NCI-H1048 (cell line): Measurements from ENCODE around the gene GALR1.
"Not testable (repeated sequence)": the region's sequence is repeated elsewhere in the genome, so short reads cannot be mapped to it uniquely, and the experiment has no call there.

Source experiments
- DNase-seq: peaks from one replicate; lab custom pipeline; 2025; lab: John Stamatoyannopoulos, UW

Gene GALR1

DNA sequence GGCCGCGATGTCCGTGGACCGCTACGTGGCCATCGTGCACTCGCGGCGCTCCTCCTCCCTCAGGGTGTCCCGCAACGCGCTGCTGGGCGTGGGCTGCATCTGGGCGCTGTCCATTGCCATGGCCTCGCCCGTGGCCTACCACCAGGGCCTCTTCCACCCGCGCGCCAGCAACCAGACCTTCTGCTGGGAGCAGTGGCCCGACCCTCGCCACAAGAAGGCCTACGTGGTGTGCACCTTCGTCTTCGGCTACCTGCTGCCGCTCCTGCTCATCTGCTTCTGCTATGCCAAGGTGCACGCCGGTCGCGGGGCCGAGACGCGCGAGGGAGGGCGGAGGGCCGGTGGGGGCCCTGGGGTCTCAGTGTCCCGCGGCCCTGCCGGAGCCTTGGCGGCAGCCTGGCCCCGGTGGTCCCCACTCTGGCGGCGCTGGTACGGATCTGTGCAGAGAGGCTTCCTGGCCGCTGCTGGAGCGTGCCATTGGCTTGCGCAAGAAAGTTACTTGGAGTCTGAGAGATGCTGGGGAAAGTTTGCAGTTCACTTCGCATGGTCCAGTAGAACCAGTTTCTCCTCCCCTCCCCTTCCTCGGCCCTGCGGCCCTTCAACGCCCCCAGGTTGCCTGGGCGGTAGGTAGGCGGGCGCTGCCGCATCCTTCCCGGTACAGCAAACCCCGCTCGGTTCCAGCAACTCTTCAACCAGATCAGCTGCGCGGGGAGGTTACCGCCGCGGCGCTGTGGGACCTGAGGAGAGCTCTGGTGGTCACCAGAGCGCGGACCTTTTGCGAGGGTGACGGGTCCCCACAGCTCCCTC lies 1.5 kb downstream of the GALR1 start:
- DNase-seq, result no peak

DNA sequence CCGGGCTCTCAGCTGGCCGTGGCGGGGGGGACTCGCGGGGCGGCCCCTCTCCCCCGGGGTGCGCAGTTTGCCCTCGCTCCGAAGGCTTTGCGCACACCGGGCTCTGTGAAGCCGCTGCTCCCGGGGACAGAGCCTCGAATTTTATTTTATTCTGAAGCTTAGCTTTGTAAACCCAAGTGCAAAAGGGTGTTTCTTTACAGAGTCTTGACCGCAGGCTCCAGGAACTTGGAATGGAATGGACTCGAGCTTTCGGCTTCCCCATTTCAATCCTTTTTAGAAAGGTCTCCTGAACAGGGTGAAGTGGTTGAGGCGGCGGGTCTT lies 2.0 kb downstream of the GALR1 start:
- DNase-seq, result no peak

- no peak for DNase-seq
Measured at GRCh38 chr18:77254711-77255405, 5.2 kb downstream of the GALR1 start.

GRCh38 chr18:77255426-77256105 lies 5.9 kb downstream of the GALR1 start:
- DNase-seq, result no peak

DNA sequence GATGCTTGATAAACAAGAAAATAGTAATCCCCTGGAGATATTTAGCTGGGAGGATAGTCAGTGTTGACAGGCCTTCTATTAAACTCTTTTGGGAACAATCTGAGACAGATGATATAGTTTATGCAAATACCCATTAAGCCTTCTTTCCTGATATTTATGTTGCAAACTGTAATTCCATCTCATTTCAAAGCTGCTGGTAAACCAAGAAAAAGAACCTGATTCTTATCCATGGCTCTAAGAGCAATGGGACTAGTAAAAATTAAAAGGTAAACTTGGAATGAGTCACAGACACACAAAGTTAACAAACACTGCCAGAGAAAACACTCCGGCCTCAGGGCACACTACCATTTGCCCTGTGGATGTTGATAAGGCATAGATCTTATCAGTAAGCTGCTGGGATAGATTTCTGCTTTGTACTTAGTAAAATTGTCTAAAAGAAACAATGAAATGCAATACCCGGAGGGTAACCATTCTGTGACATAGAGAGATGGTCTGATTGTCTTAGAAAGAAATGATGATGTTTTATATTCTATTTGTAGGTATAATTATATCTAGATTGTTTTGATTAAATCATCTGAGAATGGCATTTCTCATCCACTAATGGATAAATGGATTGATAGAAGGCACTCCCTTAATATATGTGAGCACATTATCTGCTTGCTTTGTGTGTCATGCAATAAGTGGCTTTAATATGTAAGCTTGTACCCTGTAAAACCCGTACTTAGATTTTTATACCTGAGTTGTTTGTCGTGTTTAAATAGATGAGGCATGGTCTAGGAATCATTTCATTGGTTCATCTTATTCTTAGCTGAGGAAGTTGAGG lies 13.2 kb downstream of the GALR1 start:
- DNase-seq, result no peak

- no peak for DNase-seq
Measured at GRCh38 chr18:77263466-77263763, 13.8 kb downstream of the GALR1 start.

GRCh38 chr18:77267969-77268368 lies 18.3 kb downstream of the GALR1 start:
- DNase-seq, result no peak

- DNase-seq, result no peak
Measured at GRCh38 chr18:77268456-77268855, 18.8 kb downstream of the GALR1 start.

DNA sequence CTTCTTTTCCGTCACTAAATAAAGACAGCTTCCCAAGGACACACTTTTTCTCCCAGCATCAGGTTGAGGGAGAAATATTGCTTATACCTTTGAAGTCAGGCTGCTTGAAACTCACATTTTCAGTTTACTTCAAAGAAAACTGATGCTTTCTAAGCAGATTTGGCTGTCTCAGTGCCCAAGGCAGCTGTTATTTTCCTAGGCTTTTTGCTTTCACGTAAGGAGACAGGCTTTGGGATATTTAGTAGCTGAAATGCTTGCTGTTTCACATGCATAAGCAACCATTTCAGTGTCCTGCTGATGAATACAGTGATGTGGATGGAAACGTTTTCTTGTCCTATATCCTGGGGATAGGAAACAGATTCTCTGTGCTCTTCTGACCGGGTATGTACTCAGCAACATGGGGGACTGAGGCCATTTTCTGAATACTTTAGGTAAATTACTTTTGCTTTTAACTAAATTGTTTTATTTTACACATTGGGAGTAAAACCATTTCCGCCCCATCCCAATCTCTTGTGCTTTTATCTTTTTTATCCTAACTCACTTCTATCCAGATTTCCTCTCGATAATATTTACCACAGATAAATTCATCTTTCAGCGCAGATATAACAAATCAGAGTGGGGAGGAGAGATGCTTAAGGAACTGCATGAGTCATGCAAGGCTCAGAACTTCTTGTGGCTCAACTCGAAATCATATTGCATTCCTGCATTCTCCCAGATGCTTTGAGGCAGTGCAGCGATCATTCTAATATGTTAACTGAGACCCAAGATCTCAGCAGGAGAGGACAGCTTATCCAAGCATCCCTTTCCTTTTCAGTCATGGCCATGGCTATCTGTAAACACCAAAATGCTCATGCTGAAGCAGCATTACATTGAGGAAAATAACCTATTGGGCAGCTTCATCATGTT lies 22.2 kb downstream of the GALR1 start:
- no peak for DNase-seq

DNA sequence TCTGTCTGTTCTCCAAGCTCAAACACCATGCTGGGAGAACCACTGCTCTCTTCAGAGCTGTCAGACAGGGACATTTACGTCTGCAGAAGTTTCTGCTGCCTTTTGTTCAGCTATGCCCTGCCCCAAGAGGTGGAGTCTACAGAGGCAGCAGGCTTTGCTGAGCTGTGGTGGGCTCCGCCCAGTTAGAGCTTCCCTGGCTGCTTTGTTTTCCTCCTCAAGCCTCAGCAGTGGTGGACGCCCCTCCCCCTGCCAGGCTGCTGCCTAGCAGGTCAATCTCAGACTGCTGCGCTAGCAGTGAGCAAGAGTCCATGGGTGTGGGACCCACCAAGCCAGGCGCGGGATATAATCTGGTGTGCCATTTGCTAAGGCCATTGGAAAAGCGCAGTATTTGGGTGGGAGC lies 41.2 kb downstream of the GALR1 start:
- DNase-seq, result not testable (repeated sequence)

- DNase-seq, result no peak
Measured at GRCh38 chr18:77298172-77298571, 48.5 kb downstream of the GALR1 start.

DNA sequence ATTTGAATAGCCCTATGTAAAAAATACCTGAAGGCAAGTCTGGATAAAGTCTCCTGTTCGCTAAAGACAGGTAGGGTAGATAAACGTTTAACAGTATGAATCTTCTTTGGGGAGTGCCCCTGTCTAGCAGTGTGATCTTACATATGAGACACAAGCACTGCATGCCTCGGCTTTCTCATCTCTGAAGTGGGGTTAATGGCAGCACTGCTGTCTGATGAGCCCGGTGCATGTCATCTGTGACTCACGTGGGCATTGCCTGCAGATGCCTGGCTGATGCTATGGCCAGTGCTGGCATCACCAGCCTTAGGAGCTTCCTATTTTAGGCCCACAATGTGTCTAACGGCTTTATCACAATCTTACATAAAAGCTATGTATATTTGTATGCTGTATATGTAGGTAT lies 50.1 kb downstream of the GALR1 start:
- DNase-seq, result no peak

GRCh38 chr18:77300579-77300978 lies 50.9 kb downstream of the GALR1 start:
- no peak for DNase-seq

GRCh38 chr18:77304268-77304667 lies 54.6 kb downstream of the GALR1 start:
- no peak for DNase-seq

DNA sequence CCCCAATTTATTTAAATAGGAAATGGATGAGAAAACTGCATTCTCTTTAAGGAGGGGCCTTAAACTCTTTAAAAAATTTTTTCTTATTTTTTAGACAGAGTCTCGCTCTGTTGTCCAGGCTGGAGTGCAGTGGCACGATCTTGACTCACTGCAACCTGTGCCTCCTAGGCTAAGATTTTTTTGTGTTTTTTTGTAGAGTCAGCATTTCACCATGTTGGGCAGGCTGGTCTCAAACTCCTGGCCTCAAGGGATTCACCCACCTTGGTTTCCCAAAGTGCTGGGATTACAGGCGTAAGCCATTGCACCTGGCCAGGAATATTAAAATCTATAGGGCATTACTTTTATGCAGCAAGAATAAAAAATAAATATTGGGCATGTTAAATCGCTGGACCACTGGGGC lies 56.0 kb downstream of the GALR1 start:
- DNase-seq, result no peak

- DNase-seq, result no peak
Measured at GRCh38 chr18:77308216-77308615, 58.6 kb downstream of the GALR1 start.

DNA sequence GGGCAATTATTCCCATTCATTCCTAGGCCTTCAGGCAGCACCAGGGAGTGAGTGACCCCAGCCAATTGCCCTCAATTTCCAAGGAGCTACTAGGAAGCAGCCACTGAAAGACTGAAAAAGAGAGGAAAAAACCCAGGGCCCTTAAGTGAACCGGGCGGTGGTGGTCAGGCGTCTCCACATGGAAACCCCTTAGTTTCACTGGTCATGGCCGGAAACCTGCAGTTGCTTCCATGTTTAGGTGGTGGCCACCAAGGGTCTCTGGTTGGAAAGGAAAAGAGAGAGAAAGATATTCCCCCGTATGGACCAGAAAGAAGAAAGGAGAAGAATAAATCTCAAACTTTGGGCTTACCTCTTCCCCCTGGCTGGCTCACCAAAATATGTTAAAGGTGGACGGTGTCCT lies 64.9 kb downstream of the GALR1 start:
- no peak for DNase-seq

GRCh38 chr18:77314952-77315351 lies 65.3 kb downstream of the GALR1 start:
- DNase-seq, result no peak

- no peak for DNase-seq
Measured at GRCh38 chr18:77316008-77316407, 66.4 kb downstream of the GALR1 start.

DNA sequence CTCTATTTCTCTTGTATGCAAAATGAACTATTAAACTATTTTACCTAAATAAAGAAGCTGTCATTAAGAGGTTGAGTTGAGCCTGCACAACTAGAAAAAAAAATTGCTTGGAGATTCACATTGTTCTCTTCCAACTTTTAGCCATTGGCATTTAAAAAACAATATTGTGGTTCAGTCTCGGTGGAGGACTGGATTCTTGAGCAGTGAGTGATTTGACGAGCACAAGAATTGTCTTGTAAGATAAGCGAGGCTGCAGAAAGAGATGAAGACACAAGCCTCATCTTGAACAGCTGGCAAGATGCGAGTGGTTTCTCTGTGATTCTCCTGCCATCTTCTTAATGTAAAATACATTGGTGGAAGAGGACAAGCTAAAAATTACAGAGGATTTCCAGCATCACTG lies 67.0 kb downstream of the GALR1 start:
- no peak for DNase-seq

DNA sequence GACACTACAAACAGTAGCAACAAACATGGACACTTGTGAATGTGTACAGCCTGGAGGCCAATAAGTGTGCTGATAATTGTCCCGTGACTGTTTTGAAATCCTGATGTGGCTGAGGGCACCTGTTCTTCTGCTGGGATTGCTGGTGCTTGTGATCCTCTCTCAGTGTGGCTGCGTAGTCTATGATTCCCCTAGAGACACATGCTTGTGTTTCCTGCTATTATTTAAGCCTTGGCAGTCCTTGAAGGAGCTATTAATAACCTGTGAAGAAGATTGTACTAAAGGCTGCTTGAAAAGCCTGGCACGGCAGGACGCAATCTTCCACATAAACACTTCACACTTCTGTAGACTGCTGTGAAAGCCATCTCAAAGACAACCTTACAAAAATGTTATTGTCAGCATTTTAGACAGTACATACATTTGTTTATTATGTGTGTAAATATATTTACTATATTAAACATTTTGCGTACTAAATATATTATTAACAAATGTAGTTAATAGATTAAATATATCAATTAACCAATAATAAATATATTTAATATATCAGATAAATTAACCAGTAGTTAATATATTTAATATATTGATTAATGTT lies 71.4 kb downstream of the GALR1 start:
- no peak for DNase-seq
